Endothelial cell (in vitro differentiated cells): Measurements from ENCODE around the gene LCOR. TPM values are rescaled to one million over a fixed set of nuclear protein-coding genes. Genes with fewer than 3 reads are reported as not detected.

ENCODE experiments used
- DNase-seq: peaks from one replicate; pipeline ENCODE4 v3.0.0; 2021; ENCODE audit warnings: low spot score
- H3K27ac Mint-ChIP-seq: one replicate; pipeline ENCODE4 v1.8.0; 2021; ENCODE audit warnings: mixed read lengths, inconsistent platforms; ENCODE audit not compliant: unreplicated experiment
- H3K27me3 Mint-ChIP-seq: one replicate; pipeline ENCODE4 v1.8.0; 2021; ENCODE audit warnings: mild to moderate bottlenecking, moderate library complexity, mixed read lengths, inconsistent platforms; ENCODE audit not compliant: unreplicated experiment
- H3K36me3 Mint-ChIP-seq: one replicate; pipeline ENCODE4 v1.8.0; 2021; ENCODE audit warnings: mild to moderate bottlenecking, low read depth, mixed read lengths, inconsistent platforms; ENCODE audit not compliant: unreplicated experiment
- H3K4me1 Mint-ChIP-seq: one replicate; pipeline ENCODE4 v1.8.0; 2021; ENCODE audit warnings: mild to moderate bottlenecking, mixed read lengths, inconsistent platforms; ENCODE audit not compliant: unreplicated experiment
- H3K4me3 Mint-ChIP-seq: one replicate; pipeline ENCODE4 v1.8.0; 2021; ENCODE audit warnings: mild to moderate bottlenecking, mixed read lengths, inconsistent platforms; ENCODE audit not compliant: unreplicated experiment
- H3K9me3 Mint-ChIP-seq: one replicate; pipeline ENCODE4 v1.8.0; 2021; ENCODE audit warnings: mixed read lengths, inconsistent platforms; ENCODE audit not compliant: unreplicated experiment
- CTCF ChIP-seq: fragments of 200-600 bp; sonication (generic); IDR thresholded peaks from one replicate; pipeline ENCODE4 v1.5.0; 2021; ENCODE audit warnings: antibody characterized with exemption; ENCODE audit not compliant: unreplicated experiment
- total RNA-seq: library from RNA; stranded (reverse); fragmentation: NEBNext Ultra II Directional; extraction: Animal tissue kit (Norgen Biotek cat#: 25700); gene quantifications from one replicate; pipeline ENCODE4 v1.2.1, GENCODE V29; 2021; ENCODE audit not compliant: unreplicated experiment

LCOR gene
- total RNA-seq, 1 donor from 2014 or later = 36.6 TPM

DNA sequence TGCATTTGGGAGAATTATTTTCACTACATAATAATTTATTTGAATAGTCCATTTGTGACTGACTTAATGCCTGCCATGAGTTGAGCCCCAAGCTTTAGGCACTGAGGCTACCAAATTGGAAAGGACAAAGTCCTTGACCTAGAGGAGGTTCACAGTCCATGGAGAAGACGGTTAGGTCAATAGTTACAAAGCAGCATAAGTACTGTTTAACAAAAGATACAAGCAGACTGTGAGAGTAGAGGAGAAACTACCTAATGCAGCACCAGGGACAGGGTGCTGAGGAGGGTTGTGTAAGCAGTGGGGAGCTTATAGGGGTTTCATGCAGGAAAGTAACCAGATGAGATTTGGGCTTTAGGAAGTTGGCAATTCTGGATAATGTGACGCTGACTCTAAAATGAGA, 139.2 kb downstream of the LCOR start:
- no peak for DNase-seq
- Mint-ChIP-seq H3K27me3 (no peaks in the 10 kb centered on the region), H3K4me3 (no peak overlapping the region), H3K36me3 (no peaks in the 10 kb centered on the region), H3K27ac (no peak overlapping the region), H3K9me3 (no peaks in the 10 kb centered on the region), H3K4me1 (peaks cover 9% of the 10 kb centered on the region)
- TF ChIP-seq CTCF = no peak

- H3K4me3 Mint-ChIP-seq = no peak overlapping the region
- H3K27ac Mint-ChIP-seq = no peak overlapping the region
- peaks cover 9% of the 10 kb centered on the region for H3K4me1 Mint-ChIP-seq
- no peak for DNase-seq
- TF ChIP-seq CTCF = no peak
- no peaks in the 10 kb centered on the region for H3K27me3 Mint-ChIP-seq
- H3K36me3 Mint-ChIP-seq = no peaks in the 10 kb centered on the region
- no peaks in the 10 kb centered on the region for H3K9me3 Mint-ChIP-seq
Observed at GRCh38 chr10:96972264-96972663, 140.2 kb downstream of the LCOR start.

DNA sequence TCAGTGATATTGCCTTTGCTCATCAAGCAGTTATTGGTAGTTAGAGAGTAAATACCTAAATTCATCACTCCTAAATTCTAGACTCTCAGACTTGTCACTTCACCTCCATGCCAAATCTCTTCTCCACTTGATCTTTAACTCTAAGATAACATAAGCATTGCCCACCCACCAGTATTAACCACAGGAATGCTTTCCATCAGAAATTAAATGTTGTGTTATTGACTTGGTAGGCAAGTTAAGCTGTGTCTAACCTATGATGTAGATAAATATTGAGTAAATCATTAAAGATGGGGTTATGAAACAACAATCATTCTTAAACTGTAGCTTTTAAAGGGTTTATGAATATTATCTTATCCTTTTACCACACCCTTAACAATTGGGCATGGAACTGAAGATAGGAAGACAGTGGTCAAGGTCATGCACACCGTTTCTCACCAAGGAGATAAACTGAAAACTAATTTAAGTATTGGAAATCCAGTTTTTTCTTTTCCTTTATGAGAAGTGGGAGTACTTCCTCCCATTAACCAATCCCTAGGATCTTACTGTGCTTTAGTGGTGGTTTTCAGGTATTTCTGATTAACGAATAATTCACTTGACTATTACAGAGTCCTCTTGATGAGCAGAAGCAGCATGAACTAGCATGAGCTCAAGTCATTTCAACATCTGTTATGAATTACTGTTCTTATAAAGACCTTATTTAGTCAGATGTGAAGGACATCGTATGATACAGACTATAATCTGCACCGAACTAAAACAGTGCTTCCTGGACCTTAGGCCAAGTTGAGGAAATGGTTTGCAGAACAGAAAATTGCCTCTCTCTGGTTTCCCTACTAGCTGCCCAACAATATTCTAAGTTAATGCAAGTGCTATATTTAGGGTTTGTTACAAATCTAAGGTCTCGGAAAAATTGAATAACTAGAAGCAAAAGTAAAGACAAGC, 142.0 kb downstream of the LCOR start:
- no peak for DNase-seq
- H3K27me3 Mint-ChIP-seq = no peaks in the 10 kb centered on the region
- no peak for TF ChIP-seq CTCF
- H3K36me3 Mint-ChIP-seq = no peaks in the 10 kb centered on the region
- H3K9me3 Mint-ChIP-seq = no peaks in the 10 kb centered on the region
- H3K4me3 Mint-ChIP-seq = no peak overlapping the region
- peaks cover 9% of the 10 kb centered on the region for H3K4me1 Mint-ChIP-seq
- no peak overlapping the region for H3K27ac Mint-ChIP-seq

GRCh38 chr10:96975136-96975535, 143.0 kb downstream of the LCOR start:
- peak overlapping the region; percentile 26 for H3K27ac Mint-ChIP-seq
- DNase-seq = no peak
- H3K27me3 Mint-ChIP-seq = no peaks in the 10 kb centered on the region
- TF ChIP-seq CTCF = no peak
- no peaks in the 10 kb centered on the region for H3K9me3 Mint-ChIP-seq
- H3K4me3 Mint-ChIP-seq = no peak overlapping the region
- peaks cover 9% of the 10 kb centered on the region for H3K4me1 Mint-ChIP-seq
- H3K36me3 Mint-ChIP-seq = no peaks in the 10 kb centered on the region

- no peak for TF ChIP-seq CTCF
- H3K27ac Mint-ChIP-seq = no peak overlapping the region
- DNase-seq = no peak
- H3K4me3 Mint-ChIP-seq = no peak overlapping the region
- peaks cover 14% of the 10 kb centered on the region for H3K36me3 Mint-ChIP-seq
- no peaks in the 10 kb centered on the region for H3K9me3 Mint-ChIP-seq
- H3K4me1 Mint-ChIP-seq = peaks cover 12% of the 10 kb centered on the region
- H3K27me3 Mint-ChIP-seq = no peaks in the 10 kb centered on the region
Observed at GRCh38 chr10:96978621-96979154, 146.6 kb downstream of the LCOR start.
